Sigmoid colon (tissue), 3 donors: ENCODE results near the gene ALDH4A1.

Experiments used
- POLR2A ChIP-seq, 2 donors: fragments of 450-650 bp; IDR thresholded peaks; one replicate each; pipeline ENCODE4 v1.6.1; 2016; ENCODE audit warnings: antibody characterized with exemption in 2 of 2, mild to moderate bottlenecking in 2 of 2, moderate library complexity in 2 of 2
- TF ChIP-seq, protein P1 (sequence below), 4 experiments: fragments of 450-650 bp in 3 of 4; fragments of 200-600 bp in 1 of 4; IDR thresholded peaks; one replicate each; pipeline ENCODE4 v1.5.1; 2016 to 2019; ENCODE audit warnings: antibody characterized with exemption in 4 of 4, mild to moderate bottlenecking in 3 of 4, moderate library complexity in 2 of 4

DNA sequence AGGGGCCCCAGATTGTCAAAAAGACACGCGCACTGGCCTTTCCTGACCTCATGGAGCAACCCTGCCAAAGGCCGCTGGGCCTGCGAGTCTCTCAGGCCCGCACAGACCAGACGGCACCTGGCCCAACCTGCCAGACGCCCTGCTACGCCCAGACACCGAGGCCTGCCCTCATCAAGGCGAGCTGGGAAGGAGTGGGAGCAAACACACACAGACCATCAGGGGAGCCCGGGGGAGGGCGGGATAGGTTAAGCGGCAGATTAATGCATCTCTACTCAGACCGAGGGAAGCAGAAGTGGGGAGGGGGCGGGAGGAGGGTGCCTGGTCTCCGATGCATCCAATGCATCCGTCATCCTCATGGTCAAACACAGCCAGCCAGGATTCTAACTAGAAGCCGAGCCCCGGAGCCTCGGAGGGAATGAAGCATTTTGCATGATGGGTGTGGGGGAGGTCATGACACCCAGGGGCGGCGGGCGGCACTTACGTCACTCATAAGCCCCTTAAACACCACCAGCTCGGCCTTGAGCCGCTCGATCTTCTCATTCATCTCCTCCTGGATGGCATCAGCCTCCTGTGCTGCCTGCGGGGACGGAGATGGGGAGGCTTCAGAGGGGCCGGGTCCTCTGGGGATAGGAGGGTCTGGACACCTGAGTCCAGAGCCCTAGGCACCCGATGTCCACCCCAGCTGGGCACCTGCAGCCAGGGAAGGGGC lies 17.0 kb upstream of the ALDH4A1 start:
- no peak for TF ChIP-seq POLR2A (IDR thresholded peaks at IDR 0.05)
- TF ChIP-seq, protein P1, sequence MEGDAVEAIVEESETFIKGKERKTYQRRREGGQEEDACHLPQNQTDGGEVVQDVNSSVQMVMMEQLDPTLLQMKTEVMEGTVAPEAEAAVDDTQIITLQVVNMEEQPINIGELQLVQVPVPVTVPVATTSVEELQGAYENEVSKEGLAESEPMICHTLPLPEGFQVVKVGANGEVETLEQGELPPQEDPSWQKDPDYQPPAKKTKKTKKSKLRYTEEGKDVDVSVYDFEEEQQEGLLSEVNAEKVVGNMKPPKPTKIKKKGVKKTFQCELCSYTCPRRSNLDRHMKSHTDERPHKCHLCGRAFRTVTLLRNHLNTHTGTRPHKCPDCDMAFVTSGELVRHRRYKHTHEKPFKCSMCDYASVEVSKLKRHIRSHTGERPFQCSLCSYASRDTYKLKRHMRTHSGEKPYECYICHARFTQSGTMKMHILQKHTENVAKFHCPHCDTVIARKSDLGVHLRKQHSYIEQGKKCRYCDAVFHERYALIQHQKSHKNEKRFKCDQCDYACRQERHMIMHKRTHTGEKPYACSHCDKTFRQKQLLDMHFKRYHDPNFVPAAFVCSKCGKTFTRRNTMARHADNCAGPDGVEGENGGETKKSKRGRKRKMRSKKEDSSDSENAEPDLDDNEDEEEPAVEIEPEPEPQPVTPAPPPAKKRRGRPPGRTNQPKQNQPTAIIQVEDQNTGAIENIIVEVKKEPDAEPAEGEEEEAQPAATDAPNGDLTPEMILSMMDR (IDR thresholded peaks at IDR 0.05) = no peak
